Heart left ventricle (tissue), 13 donors: Measurements from ENCODE around the gene KSR2.

Experiments used
- POLR2A ChIP-seq, 2 donors: fragments of 450-650 bp; IDR thresholded peaks; one replicate each; pipeline ENCODE4 v1.6.1; 2017; ENCODE audit warnings: antibody characterized with exemption in 2 of 2, mild to moderate bottlenecking in 2 of 2, moderate library complexity in 2 of 2
- TF ChIP-seq, protein P1 (sequence below), 12 donors: fragments of 200-600 bp; sonication (generic) in 4 of 12; IDR thresholded peaks; one replicate each; pipeline versions ENCODE4 v1.5.0 to v1.8.0; 2018 to 2022; ENCODE audit warnings: antibody characterized with exemption in 12 of 12, mild to moderate bottlenecking in 5 of 12
- donor health status: ischemic (EF 13 %, LVEDD 7.1; RV severe dilation, severe dysfunction).
- donor health status: DM: no; HTN: yes; CAD: no.
- donor health status: DM: no; HTN: no; CAD: no.
- donor health status: ischemic (EF 25% LVEDD 6.9; RV normal size, moderate dysfunction).
- donor health status: ischemic (EF 25% LVEDD 5.7; RV mildly dilated, moderate dysfunction).
- donor health status: ischemic (EF 35%, LVEDD 5.7; RV mildly dilated, moderate dysfunction).
- donor health status: nonischemic (EF 11% LVEDD 7.7; RV severe dilation, severe dysfunction).
- donor health status: DM: yes; HTN: yes; CAD: no.
- donor health status: PGD.
- donor health status: ischemic (EF 29% LVEDD 5.4; RV normal size, mild dysfunction).
- donor health status: nonischemic (EF 23%, LVEDD 6.1; RV moderate dilation, normal function).

DNA sequence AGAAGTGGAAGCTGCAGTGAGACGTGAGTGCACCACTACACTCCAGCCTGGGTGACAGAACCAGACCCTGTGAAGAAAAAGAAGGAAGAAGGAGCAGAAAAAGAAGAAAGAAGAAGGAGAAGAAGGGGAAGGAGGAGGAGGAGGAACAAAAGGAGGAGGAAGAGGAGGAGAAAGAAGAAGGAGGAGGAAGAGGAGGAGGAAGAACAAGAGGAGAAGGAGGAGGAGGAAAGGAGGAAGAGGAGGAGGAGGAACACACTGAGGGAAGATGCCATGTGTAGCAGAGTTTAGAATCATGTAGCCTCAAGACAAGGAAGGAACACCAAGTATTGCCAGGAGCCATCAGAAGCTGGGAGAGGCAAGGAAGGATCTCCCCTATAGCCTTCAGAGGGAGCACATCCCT is 241.5 kb downstream of the KSR2 start:
- TF ChIP-seq, protein P1, sequence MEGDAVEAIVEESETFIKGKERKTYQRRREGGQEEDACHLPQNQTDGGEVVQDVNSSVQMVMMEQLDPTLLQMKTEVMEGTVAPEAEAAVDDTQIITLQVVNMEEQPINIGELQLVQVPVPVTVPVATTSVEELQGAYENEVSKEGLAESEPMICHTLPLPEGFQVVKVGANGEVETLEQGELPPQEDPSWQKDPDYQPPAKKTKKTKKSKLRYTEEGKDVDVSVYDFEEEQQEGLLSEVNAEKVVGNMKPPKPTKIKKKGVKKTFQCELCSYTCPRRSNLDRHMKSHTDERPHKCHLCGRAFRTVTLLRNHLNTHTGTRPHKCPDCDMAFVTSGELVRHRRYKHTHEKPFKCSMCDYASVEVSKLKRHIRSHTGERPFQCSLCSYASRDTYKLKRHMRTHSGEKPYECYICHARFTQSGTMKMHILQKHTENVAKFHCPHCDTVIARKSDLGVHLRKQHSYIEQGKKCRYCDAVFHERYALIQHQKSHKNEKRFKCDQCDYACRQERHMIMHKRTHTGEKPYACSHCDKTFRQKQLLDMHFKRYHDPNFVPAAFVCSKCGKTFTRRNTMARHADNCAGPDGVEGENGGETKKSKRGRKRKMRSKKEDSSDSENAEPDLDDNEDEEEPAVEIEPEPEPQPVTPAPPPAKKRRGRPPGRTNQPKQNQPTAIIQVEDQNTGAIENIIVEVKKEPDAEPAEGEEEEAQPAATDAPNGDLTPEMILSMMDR (IDR thresholded peaks at IDR 0.05) = no peak
- no peak for TF ChIP-seq POLR2A (IDR thresholded peaks at IDR 0.05)
